Transverse colon (tissue), 4 donors: ENCODE results near the gene DUSP9.
"Not testable (repeated sequence)": the region's sequence is repeated elsewhere in the genome, so short reads cannot be mapped to it uniquely, and the experiment has no call there.

ENCODE experiments used
- EP300 ChIP-seq: sonication (generic); formaldehyde crosslinking; IDR thresholded peaks from one replicate; pipeline ENCODE4 v1.6.1; 2017; ENCODE audit warnings: antibody characterized with exemption, low read depth
- POLR2A ChIP-seq: fragments of 450-650 bp; IDR thresholded peaks from one replicate; pipeline ENCODE4 v1.6.1; 2016; ENCODE audit warnings: antibody characterized with exemption, mild to moderate bottlenecking, moderate library complexity
- POLR2AphosphoS5 ChIP-seq, 3 donors: sonication (generic); formaldehyde crosslinking; IDR thresholded peaks; one replicate each; pipeline ENCODE4 v1.6.1; 2016; ENCODE audit warnings: antibody characterized with exemption in 3 of 3
- TF ChIP-seq, protein P1 (sequence below), 5 experiments: fragments of 200-600 bp in 3 of 5; fragments of 450-650 bp in 2 of 5; sonication (generic) in 3 of 5; IDR thresholded peaks; 1 replicate in 2 of 5; 2 replicates in 3 of 5; pipeline ENCODE4 v1.5.1; 2016 to 2017; ENCODE audit warnings: antibody characterized with exemption in 5 of 5, inconsistent platforms in 3 of 5, mild to moderate bottlenecking in 2 of 5, moderate library complexity in 1 of 5

DNA sequence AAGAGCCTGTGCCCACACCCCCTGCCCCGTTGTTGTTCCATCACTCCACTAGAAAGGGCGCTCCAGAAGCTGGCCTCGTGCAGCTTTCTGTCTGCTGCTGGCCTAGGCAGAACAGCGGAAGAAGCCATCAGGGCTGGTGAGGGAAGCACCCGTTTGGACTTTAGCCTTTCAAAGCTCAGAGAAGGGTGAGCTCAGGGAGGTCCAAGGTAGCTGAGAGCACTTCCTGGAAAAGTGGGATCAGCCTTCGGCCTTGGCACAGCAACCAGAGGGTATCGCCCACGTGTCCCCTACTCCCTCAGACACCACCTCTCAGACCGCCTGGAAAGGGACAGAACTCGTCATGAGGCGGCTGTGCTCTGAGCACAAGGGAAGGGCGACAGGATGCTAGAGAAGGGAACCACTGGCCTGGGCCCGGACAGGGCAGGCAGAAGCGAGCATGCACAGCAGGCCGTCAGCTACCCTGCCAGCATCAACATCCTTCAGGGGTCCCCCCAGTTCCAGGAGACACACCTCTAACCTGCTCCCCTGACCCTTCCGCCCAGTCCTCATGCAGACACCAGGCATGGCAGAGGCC, 52.3 kb downstream of the DUSP9 start:
- TF ChIP-seq, protein P1, sequence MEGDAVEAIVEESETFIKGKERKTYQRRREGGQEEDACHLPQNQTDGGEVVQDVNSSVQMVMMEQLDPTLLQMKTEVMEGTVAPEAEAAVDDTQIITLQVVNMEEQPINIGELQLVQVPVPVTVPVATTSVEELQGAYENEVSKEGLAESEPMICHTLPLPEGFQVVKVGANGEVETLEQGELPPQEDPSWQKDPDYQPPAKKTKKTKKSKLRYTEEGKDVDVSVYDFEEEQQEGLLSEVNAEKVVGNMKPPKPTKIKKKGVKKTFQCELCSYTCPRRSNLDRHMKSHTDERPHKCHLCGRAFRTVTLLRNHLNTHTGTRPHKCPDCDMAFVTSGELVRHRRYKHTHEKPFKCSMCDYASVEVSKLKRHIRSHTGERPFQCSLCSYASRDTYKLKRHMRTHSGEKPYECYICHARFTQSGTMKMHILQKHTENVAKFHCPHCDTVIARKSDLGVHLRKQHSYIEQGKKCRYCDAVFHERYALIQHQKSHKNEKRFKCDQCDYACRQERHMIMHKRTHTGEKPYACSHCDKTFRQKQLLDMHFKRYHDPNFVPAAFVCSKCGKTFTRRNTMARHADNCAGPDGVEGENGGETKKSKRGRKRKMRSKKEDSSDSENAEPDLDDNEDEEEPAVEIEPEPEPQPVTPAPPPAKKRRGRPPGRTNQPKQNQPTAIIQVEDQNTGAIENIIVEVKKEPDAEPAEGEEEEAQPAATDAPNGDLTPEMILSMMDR (IDR thresholded peaks at IDR 0.05) = not testable (repeated sequence)
- TF ChIP-seq POLR2AphosphoS5 (IDR thresholded peaks at IDR 0.05); EP300: not testable (repeated sequence)
- peak; percentile 21 for TF ChIP-seq POLR2A
